H54 (cell line): ENCODE data around the gene COL6A5.
"Not testable (repeated sequence)": the region's sequence is repeated elsewhere in the genome, so short reads cannot be mapped to it uniquely, and the experiment has no call there.

Source experiments
- DNase-seq: peaks from one replicate; pipeline ENCODE4 v3.0.0; 2011; ENCODE audit warnings: low spot score, mixed read lengths; ENCODE audit not compliant: insufficient read length
- FAIRE-seq: peaks from 3 replicates; lab custom pipeline; 2011; peaks lifted over from hg19 to GRCh38; lab: Jason Lieb, UNC
- POLR2A ChIP-seq: IDR thresholded peaks from 2 replicates; pipeline ENCODE4 v1.6.1; 2011; ENCODE audit warnings: low read depth, mild to moderate bottlenecking, low read length

COL6A5 gene

GRCh38 chr3:130345487-130346079 lies at the start of gene COL6A5:
TSS of gene COL6A5 (plus strand) at chr3:130345672. CDS start at chr3:130373639, 27,967 bp downstream.
- no peak for TF ChIP-seq POLR2A
- DNase-seq (no peak), FAIRE-seq (no peak)

- no peak for TF ChIP-seq POLR2A
- DNase-seq (no peak), FAIRE-seq (no peak)
These were observed 45.9 kb upstream of the COL6A5 start for GRCh38 chr3:130299531-130299930.

- DNase-seq, result no peak
- TF ChIP-seq POLR2A, result no peak
- no peak for FAIRE-seq
These were observed 44.6 kb upstream of the COL6A5 start for GRCh38 chr3:130300888-130301287.

GRCh38 chr3:130310109-130310508 lies 35.4 kb upstream of the COL6A5 start:
- FAIRE-seq (no peak), DNase-seq (no peak)
- TF ChIP-seq POLR2A, result no peak

- no peak for TF ChIP-seq POLR2A
- FAIRE-seq (no peak), DNase-seq (no peak)
These were observed 33.1 kb upstream of the COL6A5 start for GRCh38 chr3:130312374-130312773.

- TF ChIP-seq POLR2A, result no peak
- no peak for FAIRE-seq
These were observed 29.3 kb upstream of the COL6A5 start for GRCh38 chr3:130316169-130316568.

GRCh38 chr3:130323503-130323902 lies 22.0 kb upstream of the COL6A5 start:
- FAIRE-seq (no peak), DNase-seq (no peak)
- TF ChIP-seq POLR2A, result no peak

More at GRCh38 chr3:130316169-130316568, 29.3 kb upstream of the COL6A5 start:
- DNase-seq, result no peak

- DNase-seq (no peak), FAIRE-seq (no peak)
- TF ChIP-seq POLR2A, result no peak
These were observed 4.7 kb upstream of the COL6A5 start for GRCh38 chr3:130340766-130341165.

GRCh38 chr3:130341388-130341787 lies 4.1 kb upstream of the COL6A5 start:
- no peak for FAIRE-seq
- no peak for DNase-seq
- TF ChIP-seq POLR2A, result no peak

GRCh38 chr3:130341882-130342281 lies 3.6 kb upstream of the COL6A5 start:
- no peak for FAIRE-seq
- no peak for TF ChIP-seq POLR2A

GRCh38 chr3:130342821-130343661 lies 2.4 kb upstream of the COL6A5 start:
- no peak for DNase-seq
- no peak for TF ChIP-seq POLR2A
- no peak for FAIRE-seq

More at GRCh38 chr3:130341882-130342281, 3.6 kb upstream of the COL6A5 start:
- DNase-seq, result no peak

GRCh38 chr3:130348258-130348657 lies 2.8 kb downstream of the COL6A5 start:
- not testable (repeated sequence) for FAIRE-seq, DNase-seq

GRCh38 chr3:130354430-130354829 lies 9.0 kb downstream of the COL6A5 start:
- DNase-seq (no peak), FAIRE-seq (no peak)
- no peak for TF ChIP-seq POLR2A

- DNase-seq (no peak), FAIRE-seq (no peak)
- no peak for TF ChIP-seq POLR2A
These were observed 28.6 kb downstream of the COL6A5 start for GRCh38 chr3:130374033-130374432.

GRCh38 chr3:130374908-130375307 lies 29.4 kb downstream of the COL6A5 start:
- no peak for DNase-seq
- no peak for FAIRE-seq
- no peak for TF ChIP-seq POLR2A
